Pons (tissue), 1 donor: Measurements from ENCODE around the gene FAM53C.
A peak's percentile ranks its signal among the peaks of the same experiment; 100 is the strongest.
"Not testable (repeated sequence)": the region's sequence is repeated elsewhere in the genome, so short reads cannot be mapped to it uniquely, and the experiment has no call there.

Source experiments
- DNase-seq: peaks from one replicate; pipeline ENCODE4 v3.0.0-alpha.2; 2016; ENCODE audit warnings: low spot score

FAM53C gene

DNA sequence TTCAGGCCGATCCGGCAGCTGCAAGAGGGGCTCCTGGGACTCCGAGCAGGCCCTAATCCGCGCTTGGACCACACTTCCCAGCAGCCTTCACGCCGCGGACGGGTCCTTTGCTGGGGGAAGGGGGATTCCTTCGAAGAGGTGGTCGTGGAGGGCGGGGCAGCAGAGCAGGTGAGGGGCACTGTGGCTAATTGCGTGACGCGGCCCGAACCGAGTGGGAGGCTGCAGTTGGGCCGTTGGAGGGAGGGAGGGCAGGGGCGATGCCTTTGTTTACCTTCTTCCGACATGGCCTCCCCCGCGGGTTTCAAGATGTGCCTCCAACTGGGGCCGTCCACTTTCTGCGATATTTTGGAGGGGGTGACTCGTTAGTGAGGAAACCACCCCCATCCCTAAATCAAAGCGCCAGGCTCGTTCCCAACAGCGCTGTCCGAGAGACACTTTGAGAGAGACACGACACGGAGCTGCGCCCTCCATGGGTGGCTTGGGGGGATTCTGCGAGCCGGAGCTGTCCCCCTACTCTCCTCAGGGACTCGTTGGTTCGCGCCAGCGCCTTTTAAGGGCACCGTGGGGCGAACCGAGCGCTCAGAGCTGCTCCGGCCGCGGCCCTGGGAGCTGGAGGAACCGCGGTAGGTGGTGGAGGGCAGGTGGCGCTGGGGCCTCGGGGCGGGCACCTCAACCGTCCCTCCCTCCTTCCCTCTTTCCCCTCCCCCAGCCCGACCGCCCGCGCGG is at the start of gene FAM53C:
Gene FAM53C (plus strand): TSS at position 582 of the 726 bp plus-strand sequence. CDS start 3,070 bp downstream, outside the sequence.
- peak; percentile 87 for DNase-seq

DNA sequence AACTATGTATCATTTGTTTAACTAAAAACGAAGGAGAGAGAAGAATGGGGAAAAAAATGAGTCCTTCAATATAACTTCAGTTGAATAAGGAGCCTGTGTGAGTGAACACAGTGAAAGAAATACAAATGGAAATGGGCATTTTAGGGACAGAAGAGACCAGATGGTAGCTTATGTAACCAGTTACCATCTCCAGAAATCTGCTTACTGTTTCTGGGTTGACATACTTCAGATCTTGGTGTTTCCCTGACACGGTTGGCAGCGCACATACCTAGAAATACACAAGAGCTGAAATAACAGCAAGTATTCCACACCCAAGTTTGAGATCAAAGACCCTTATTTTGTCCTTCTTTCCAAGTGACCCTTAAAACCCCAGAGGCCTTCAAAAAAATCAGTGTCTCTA is 48.8 kb upstream of the FAM53C start:
- peak; percentile 12 for DNase-seq

DNA sequence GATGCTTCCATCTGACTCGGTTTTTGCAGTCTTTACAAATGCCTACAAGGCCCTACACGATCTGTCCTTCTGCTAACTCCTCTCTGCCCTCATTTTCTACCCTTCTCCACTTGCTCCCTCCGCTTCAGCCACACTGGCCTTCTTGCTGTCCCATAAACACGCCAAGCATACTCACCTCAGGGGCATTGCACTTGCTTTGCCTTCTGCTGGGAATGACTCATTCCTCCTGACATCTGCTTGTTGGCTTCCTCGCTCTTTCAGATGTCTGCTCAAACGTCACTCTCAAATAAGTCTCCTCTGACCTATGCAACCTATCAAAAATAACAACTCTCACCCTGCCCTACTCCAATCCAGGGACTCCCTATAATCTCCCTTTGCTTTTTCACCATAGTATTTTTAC is 34.7 kb upstream of the FAM53C start:
- DNase-seq, result peak; percentile 4

DNA sequence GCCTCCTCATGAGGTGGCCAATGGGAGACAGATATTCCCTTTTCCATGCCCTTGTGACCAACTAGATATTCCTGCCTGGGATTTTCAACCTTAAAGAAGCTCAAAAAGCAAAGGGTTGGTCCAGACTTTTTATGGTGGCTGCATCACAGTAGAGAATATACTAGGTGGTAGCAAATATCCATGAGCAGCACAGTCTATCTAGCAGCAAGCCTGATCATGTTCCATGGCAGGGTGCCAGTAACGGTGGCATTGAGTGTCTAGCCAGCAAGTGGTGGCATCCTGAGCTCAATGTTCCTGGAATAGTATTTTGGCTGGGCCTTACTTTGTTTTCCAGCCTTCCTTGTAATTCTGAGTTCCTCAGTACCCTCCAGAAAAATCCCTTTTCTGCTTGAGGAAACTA is 32.3 kb upstream of the FAM53C start:
- no peak for DNase-seq

DNA sequence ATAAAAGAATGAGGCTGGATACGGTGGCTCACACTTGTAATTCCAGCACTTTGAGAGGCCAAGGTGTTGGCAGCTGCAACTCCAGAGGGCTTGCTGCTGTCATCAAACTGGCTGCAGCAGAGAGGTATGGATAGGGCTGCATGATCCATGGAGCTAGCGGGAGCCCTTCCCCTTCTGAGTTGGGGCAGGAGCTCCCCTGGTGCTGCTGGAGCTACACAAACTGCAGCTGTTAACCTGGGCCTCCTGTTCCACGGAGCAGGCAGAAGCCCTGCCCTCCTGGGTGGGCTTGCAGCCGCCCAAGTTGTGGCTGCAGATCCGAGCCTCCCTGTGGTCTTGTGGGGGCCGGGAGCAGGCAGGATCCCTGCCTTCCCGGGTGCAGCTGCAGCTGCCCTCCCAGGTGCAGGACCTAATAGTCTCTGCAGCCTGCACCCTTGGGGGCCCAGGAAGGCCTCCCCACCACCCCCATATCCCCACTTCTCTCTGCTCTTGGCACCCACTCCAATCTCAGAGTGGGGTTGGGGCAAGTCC is 22.3 kb upstream of the FAM53C start:
- no peak for DNase-seq

DNA sequence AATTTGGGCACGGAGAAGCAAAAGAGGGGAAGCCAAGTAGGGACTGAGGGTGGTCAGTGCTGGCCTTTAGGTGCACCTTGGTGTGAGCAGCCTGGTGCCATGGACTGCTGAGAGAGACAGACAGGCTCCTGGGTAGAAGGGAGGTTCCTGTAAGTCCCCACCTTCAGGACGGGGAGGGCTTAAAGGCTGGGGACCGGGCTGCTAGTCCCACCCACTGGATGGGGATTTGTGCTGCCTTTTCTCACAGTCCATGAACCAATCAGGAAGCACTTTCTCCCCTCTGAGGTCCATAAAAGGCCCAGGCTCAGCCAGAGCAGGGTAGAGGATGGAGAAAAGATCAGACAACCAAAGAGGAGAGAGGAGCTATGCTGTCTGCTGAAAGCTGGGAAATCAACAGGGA is 21.7 kb upstream of the FAM53C start:
- no peak for DNase-seq

DNA sequence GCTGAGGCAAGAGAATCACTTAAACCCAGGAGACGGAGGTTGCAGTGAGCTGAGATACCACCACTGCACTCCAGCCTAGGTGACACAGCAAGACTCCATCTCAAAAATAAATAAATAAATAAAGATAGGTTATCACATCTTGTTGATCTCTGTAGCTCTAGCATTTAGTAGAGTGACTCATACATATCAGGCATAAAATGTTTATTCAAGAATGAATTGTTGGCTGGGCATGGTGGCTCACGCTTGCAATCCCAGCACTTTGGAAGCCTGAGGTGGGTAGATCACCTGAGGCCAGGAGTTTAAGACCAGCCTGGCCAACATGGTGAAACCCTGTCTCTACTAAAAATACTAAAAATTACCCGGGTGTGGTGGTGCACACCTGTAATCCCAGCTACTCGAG is 19.9 kb upstream of the FAM53C start:
- not testable (repeated sequence) for DNase-seq

DNA sequence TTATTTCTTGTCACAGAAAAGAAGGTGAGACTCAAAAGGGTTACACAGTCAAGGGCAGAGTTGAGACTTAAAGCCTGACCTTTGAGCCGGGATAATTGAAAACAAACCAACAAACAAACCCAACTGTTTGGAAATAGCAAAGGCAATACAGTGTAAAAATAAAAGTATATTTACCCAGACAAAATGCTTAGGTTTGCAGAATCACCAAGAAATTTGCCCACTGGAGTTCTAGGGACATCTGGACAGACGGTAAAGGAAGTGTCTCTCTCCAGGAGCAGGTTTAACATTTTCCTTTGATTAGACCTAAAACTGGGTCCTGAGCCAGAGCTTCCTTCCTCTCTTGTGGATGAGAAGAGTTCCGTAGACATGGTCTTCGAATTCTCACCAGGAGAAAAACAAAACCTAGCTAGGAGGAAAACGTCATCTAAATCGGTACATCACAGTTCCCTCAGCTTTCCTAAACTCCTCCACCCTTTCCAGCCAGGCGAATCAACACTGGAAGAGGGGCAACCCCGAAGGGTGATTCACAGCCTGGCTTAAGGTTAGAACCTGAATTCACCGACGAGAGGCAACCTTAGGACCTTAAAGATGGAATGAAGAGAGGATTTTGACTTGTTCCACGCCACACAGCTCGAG is 7.1 kb upstream of the FAM53C start:
- no peak for DNase-seq

DNA sequence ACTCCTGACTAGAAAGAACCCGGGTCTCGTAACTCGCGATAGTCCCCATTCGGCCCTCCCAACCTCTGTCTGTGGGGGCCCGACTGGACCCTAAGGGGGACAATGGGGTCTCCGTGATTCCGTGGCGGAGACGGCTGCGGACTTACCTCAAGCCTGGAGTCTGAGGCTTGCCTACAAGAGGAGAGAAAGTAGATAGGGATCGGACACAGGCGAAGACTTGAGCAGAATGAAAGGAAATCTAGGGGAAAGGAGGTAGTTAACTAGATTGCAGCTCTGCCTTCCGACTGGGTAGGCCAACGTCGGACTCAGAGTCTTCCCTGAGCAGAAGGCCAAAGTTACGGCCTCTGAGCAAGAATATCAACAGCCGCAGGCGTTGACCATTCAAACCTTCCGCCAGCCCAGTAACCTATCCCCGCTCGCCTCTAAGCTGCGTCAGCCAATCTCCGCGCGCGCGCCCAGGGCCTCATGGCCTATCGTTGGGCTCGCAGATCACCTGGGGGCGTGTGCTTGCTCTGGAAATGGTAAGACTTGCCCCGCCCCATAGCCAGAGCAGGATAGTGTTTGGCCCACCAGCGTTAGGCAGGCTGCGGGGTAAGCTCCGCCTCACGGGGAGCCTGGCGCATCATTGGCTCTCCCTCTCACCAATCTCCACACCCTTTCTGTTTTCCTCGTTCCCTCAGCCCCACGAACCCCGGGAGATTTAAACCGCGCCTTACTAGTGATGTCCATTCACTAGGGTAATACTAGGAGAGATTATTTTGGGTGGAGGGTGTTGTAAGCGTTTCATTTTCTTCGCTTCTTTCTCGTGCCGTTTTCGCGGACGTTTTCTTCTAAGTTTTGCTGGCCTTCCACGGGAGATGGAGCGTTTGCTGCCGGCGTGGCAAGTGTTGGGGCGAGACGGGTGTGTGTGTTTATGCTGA is 6.4 kb upstream of the FAM53C start, which contains the start of gene CDC25C:
Gene CDC25C (minus strand): TSS at position 356 of the 920 bp plus-strand sequence. CDS start 624 bp downstream, outside the sequence.
- peak; percentile 99 for DNase-seq

DNA sequence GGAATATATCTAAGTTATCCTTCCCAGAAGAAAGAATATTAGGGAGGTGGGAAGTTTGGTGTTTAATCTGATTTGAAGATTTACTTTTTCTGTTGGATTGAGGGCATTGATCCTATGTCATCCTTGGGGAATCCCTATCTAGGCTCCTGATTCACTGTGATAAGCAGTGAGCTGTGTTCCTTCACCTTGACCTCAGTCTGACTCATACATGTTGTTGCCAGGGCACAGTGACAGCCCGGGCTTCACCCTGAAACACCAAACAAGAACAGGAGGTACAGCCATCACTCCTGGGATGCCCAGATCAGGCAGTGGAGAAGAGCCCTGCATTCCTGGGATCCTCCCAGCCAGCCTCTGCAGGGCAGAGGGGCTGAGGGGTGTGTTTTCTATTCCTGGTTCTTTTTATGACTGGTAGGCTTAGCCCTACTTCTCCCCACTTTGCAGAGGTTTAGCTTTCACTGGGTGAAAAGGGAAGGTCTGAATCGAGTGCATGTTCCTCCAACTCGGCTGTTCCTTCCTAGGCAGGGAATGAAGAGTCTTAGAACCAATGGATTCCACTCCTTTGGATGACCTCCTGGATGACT is 3.1 kb upstream of the FAM53C start:
- DNase-seq, result no peak

DNA sequence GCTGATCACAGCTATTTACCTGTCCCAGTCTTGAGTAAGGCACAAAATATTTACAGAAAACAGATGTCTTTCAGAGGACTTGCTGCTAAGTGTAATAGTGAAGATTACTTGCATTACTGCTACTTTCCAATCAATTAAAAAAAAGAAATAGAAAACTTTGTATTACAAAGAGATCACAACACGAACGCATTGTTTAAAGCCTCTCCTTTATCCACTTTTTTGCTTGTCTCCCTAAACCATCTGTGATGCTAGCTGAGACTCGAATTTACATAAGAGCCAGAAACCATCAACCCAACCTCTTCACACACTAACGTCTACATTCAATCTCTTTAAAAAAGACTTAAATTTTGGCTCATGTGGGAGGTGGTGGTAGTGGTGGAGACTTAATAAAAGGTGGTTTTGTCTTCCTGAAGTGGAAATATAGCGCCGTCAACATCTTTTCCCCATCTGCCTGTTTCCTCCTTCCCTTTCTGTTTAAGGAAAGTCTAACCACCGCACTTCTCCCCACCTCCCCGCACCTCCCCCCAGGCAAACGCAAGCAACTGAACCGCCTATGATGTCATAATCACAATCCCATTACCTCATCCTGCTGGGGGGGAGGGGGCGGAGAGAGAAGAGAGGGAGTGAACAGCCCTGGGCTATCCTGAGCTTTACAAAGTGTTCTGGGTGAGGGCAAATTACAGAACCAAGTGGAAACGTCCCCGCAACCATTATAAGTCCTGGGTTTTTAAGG is 948 bp upstream of the FAM53C start:
- DNase-seq, result peak; percentile 89

DNA sequence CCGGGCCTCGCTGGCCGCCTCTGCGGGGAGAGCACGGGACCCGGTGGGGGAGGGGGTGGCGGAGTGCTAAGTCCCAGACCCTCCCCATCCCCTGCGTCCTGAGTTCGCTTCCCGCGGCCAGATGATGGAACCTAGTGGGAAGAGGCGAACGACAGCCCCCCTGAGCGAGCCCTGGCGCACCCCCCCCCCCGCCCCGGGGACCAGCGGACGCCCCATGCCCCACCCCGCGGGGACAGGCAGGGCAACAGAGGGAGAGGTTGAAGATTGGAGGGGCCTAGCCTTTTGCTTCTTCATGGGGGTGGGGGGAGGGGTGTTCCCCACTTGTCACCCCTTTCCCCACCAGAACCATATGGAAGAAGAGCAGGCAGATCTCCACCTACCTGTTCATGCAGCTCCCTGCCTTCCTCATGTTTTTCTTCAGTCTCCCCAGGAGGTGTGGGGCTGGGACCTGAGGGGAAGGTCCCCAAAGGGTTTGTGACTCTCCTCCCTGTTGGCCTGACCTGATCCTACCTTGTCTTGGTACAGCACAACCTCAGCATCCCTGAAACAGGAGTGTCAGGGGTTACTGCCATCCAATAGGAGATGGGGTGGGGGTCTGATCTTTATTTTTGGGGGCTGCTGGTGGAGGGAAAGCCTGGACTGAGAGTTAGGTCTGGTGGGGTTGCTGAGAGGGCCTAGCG is 485 bp downstream of the FAM53C start:
- no peak for DNase-seq

DNA sequence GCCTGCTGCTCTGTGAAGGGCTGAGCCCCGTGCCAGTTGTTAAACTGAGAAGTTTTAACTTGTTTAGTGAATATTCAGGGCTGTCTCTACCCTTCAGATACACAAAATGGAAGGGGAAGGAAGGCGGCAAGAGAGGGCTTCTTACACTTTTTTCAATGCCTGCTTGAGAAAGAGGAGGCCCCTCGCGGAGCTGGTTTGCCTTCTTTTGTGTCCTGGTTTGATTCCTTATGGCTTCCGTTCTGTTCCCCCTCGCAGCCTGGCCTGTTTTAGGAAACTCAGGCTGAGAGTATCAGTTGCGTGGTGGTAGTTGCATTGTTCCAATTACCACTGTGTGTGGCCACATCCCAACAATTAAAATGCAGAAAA is 1.0 kb downstream of the FAM53C start:
- no peak for DNase-seq

DNA sequence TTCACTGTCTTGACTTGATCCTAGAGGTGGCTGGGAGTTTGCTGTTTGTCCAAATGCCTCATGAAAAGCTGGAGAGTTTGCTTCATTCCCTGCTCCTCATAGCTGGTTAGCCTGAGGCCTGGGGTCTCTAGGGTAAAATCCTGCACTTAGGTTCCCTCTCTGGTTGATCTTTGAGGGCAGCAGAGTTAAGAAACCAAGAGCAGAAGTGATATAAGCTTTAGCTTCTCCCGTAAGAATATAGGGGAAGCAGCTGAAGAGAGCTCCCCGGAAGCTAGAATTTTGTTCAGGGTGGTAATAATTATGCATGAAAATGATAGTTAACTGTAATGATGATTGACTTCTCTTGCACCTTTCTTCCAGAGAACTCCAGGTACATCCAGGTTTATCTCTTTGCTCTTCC is 1.4 kb downstream of the FAM53C start:
- DNase-seq, result no peak

DNA sequence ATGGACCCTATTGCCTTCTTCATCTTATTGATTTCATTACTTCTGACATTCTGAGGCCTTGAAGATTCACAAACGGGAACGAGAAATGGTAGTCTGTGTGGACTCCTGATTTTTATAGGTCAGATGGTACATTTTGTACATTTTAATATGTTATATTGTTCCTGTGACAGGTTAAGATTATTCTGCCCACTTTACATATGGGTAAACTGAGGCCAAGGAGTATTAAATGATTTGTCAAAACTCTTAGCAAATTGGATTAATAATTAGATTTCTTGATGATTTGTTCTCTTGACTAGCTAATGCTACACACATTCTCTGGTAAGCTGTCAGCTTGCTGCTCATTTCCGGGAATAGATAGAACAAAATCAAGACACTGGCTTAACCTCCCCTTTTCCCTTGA is 1.9 kb downstream of the FAM53C start:
- no peak for DNase-seq

DNA sequence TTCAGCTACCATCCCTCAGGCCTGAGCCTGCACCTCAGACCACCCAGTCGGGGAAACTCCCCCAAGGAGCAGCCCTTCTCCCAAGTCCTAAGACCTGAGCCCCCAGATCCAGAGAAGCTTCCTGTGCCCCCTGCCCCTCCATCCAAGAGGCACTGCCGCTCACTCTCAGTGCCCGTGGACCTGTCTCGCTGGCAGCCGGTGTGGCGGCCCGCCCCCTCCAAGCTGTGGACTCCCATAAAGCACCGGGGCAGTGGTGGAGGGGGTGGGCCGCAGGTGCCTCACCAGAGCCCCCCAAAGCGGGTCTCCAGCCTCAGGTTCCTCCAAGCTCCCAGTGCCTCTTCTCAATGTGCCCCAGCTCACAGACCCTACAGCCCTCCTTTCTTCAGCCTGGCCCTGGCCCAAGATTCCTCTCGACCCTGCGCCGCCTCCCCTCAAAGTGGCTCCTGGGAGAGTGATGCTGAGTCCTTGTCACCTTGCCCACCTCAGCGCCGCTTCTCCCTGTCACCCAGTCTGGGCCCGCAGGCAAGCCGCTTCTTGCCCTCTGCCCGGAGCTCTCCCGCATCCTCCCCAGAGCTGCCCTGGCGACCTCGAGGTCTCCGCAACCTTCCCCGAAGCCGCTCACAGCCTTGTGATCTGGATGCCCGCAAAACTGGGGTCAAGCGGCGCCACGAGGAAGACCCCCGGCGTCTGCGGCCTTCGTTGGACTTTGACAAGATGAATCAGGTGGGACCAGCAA is 7.0 kb downstream of the FAM53C start:
- no peak for DNase-seq

DNA sequence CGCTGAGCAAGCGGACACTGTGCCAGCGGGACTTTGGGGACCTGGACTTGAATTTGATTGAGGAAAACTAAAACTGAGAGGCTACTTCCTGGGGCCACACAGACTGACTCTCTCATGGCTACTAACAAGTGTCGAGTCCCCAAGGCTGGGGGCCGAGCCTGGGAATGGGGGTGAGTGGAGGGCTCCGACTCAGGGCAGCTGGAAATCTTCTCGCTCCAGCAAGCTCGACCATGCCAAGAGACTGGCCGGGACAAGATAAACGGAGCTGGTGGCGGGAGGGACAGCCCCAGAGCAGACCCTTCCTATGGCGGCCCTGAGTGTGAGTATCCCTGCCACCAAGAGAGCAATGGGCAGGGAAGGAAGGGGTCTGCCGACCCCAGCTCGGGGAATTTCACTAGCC is 8.8 kb downstream of the FAM53C start:
- no peak for DNase-seq

DNA sequence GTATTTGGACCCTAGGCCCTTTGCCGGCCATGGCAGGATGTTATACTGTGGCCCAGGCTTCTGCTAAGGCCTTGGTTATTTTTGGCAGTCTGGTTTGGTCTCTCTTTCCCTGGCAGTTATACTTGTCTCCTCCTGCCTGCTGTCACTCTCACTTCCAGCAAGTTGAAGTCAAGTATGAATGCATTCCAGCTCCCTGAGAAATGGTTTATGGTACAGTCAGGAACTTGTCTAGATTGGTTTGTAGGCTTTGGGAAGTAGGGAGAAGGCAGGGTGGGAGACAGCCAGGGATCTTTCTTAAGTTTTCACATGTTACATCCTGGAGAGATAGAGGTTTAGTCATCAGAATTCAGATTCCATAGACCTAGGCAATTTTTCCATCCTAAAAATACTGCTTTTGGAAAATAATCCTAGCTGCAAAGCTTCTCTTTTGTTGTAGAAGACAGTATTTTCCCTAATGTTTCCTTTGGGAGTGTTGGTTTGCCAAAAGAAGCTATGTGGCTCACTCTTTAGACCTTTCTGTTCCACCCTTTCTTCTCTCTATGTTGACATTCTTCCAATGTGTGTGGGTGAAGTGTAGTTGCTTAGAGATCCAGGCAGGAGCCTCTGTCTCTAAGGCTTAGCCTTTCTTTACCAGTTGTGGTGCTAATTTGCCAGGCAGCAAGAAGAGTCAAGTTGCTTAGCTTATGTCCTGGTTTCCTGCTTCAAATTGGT is 11.9 kb downstream of the FAM53C start:
- no peak for DNase-seq

DNA sequence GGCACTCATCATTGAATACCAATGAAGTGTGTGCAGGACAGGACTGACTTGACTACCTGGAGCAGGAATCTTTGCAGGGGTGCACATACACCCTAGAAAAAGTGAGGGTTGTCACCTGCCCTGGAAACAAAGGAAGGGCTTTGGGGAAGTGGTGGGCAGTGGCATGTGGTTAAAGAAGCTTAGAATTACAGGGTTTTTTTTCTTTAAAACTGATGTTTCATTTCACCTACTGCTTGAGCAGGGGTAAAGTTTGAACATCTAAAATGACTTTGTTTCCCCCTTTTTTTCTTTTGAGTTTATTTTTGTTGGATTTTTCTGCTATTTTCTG is 12.5 kb downstream of the FAM53C start:
- DNase-seq, result no peak

DNA sequence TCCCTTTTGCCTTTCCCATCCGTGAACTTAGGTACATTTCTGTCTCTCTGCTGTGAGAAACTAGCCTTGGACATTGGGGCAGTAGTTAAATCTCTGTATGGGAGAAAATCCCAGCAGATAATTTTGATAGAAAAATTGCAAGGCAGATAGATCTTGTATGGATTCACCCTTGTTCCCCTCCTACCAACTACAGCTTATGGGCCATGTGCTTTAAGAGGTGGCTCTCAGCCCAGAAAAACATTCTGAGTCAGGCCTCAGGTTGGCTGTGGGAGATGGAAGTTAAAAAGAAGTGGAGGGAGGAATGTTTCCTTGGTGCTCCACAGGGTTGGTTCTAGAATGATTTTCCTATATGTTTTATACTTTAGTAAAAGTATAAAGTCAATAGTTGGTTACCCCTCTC is 13.0 kb downstream of the FAM53C start:
- DNase-seq, result no peak
